ENCODE measurements around the gene RBBP4. TPM values are rescaled to one million over a fixed set of nuclear protein-coding genes. Genes with fewer than 3 reads are reported as not detected.

Gene RBBP4
- total and polyA plus RNA-seq, 2 of the 8 experiments (the other 6 are each of a cell fraction or from before 2014, with no cell fraction given), result 147 to 397 TPM

- whole genome bisulfite sequencing, 2 experiments (ENCODE audit: extremely low coverage in 1 of 2, insufficient coverage in 1 of 2, insufficient read length in 1 of 2, insufficient replicate concordance in 2 of 2, low coverage in 1 of 2, low lambda C conversion rate in 2 of 2, missing lambda C conversion rate in 1 of 2), result 93% methylated on average over 11 of the region's 11 CpGs; no CpG with 5 or more reads in 1 of the 2 experiments
- CTCF ChIA-PET (ENCODE audit: partially characterized antibody), result interaction anchor here (0.8 to 1.5 kb wide), 3 partner anchors 14 to 206 kb away, joined by 3 to 7 read pairs (median 4); no protein-coding TSS in a partner anchor
- no peak for TF ChIP-seq SP4 (IDR thresholded peaks at IDR 0.05; ENCODE audit: low read length)
- no peak for TF ChIP-seq TBP (IDR thresholded peaks at IDR 0.05; ENCODE audit: low read depth, low read length)
- no peak for TF ChIP-seq TAF7 (optimal IDR thresholded peaks at IDR 0.05; ENCODE audit: borderline replicate concordance, low read depth, low read length)
- no peak for TF ChIP-seq EZH2 (IDR thresholded peaks at IDR 0.05; ENCODE audit: low read depth, low read length, severe bottlenecking)
- no peak for TF ChIP-seq SIX5 (IDR thresholded peaks at IDR 0.05; ENCODE audit: low read depth, low read length)
- TF ChIP-seq GTF2F1 (IDR thresholded peaks at IDR 0.05; ENCODE audit: borderline replicate concordance, low read depth, low read length), result no peak
- TF ChIP-seq CHD1 (IDR thresholded peaks at IDR 0.05; ENCODE audit: low read depth, low read length), result no peak
- TF ChIP-seq, protein P1, sequence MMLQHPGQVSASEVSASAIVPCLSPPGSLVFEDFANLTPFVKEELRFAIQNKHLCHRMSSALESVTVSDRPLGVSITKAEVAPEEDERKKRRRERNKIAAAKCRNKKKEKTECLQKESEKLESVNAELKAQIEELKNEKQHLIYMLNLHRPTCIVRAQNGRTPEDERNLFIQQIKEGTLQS (IDR thresholded peaks at IDR 0.05; ENCODE audit: insufficient read depth, low read depth, low read length), result no peak
- no peak for TF ChIP-seq FOSL1 (IDR thresholded peaks at IDR 0.05; ENCODE audit: insufficient read depth, low read depth, low read length)
- TF ChIP-seq RXRA (IDR thresholded peaks at IDR 0.05; ENCODE audit: insufficient read depth, low read depth, low read length), result no peak
- no peak for TF ChIP-seq ZNF274 (IDR thresholded peaks at IDR 0.05; ENCODE audit: borderline replicate concordance, extremely low read depth, low read length)
These were observed 44.2 kb upstream of the RBBP4 start for GRCh38 chr1:32606565-32607371.

More at GRCh38 chr1:32606565-32607371, 44.2 kb upstream of the RBBP4 start:
- Histone ChIP-seq H3K14ac (ENCODE audit: insufficient read length) (no peak overlapping the region), H3K27ac (ENCODE audit: low read depth, low read length) (no peak overlapping the region), H3K18ac (ENCODE audit: extremely low read depth, low read length) (no peak overlapping the region), H4K5ac (ENCODE audit: insufficient read length, low read depth, low read length) (no peak overlapping the region), H3K9ac (replicated peaks in 1 of 4; ENCODE audit: extremely low read depth in 1 of 4, low read depth in 3 of 4, low read length in 3 of 4) (no peak overlapping the region), H3K4ac (replicated peaks; ENCODE audit: insufficient read length, low read depth, low read length) (no peak overlapping the region), H3K23me2 (ENCODE audit: low read depth, low read length) (no peaks in the 10 kb centered on the region), H2AK5ac (ENCODE audit: low read depth, low read length) (no peak overlapping the region), H3K79me1 (ENCODE audit: low read depth, low read length) (no peaks in the 10 kb centered on the region), H3K9me3 (ENCODE audit: insufficient read depth in 2 of 2, low read depth in 1 of 2, low read length in 1 of 2) (peaks cover 0 to 2% of the 10 kb centered on the region in 2 experiments; a peak in 1 of 4 replicates), H4K20me1 (replicated peaks in 1 of 2; ENCODE audit: control insufficient read depth in 1 of 2, insufficient read depth in 2 of 2, low read length in 2 of 2) (peaks cover 0 to 2% of the 10 kb centered on the region in 2 experiments), H2BK5ac (ENCODE audit: low read depth, low read length) (no peak overlapping the region), H3K23ac (ENCODE audit: insufficient read length) (no peak overlapping the region), H3K27me3 (replicated peaks in 1 of 4; ENCODE audit: control insufficient read depth in 3 of 4, extremely low read depth in 1 of 4, insufficient read depth in 3 of 4, low read length in 3 of 4) (no peaks in the 10 kb centered on the region), H3K4me1 (replicated peaks in 1 of 4; ENCODE audit: control insufficient read depth in 3 of 4, insufficient read depth in 4 of 4, low read length in 3 of 4) (no peaks in the 10 kb centered on the region; a peak in 1 of 7 replicates), H3K4me2 (ENCODE audit: insufficient read depth in 1 of 2, low read depth in 2 of 2, low read length in 2 of 2) (no peak overlapping the region), H2BK120ac (replicated peaks; ENCODE audit: low read depth, low read length) (no peak overlapping the region), H2BK15ac (ENCODE audit: low read length) (no peak overlapping the region), H3K56ac (replicated peaks; ENCODE audit: insufficient read length, low read depth, low read length) (no peak overlapping the region), H3K36me3 (ENCODE audit: control insufficient read depth in 2 of 4, insufficient read depth in 4 of 4, low read length in 3 of 4) (no peaks in the 10 kb centered on the region; a peak in 2 of 8 replicates), H2AFZ (ENCODE audit: low read length) (no peak overlapping the region), H4K8ac (ENCODE audit: extremely low read depth, insufficient read depth, low read length) (no peak overlapping the region), H2BK12ac (ENCODE audit: low read depth, low read length) (no peak overlapping the region), H3K79me2 (ENCODE audit: control insufficient read depth in 1 of 2, insufficient read depth in 2 of 2, low read length in 2 of 2) (no peaks in the 10 kb centered on the region), H3K4me3 (ENCODE audit: extremely low read depth in 1 of 4, insufficient read depth in 2 of 4, low read depth in 3 of 4, low read length in 4 of 4) (no peak overlapping the region), H4K91ac (replicated peaks; ENCODE audit: insufficient read length, low read length) (no peak overlapping the region), H2BK20ac (ENCODE audit: low read length) (no peak overlapping the region)
- no peak for DNase-seq (ENCODE audit: low read depth in 1 of 2, low spot score in 2 of 2)
- FAIRE-seq, result no peak
- POLR2A ChIA-PET (ENCODE audit: partially characterized antibody), result interaction anchor here (0.7 to 1.6 kb wide), 4 partner anchors 11 to 44 kb away, joined by 3 to 8 read pairs (median 4); partner anchors contain the start of gene RBBP4
